HCT116 (cell line): ENCODE data around the gene IL32. TPM values are rescaled to one million over a fixed set of nuclear protein-coding genes. Genes with fewer than 3 reads are reported as not detected.

Experiments used
- ATAC-seq: fragments of 200-7000 bp; cut with Tn5 transposase; 2 replicates; pipeline ENCODE4 v1.9.1; 2020; ENCODE audit warnings: mild to moderate bottlenecking, moderate library complexity
- BruUV-seq: library from RNA; stranded (reverse); fragments of 400-500 nt; replicated peaks from 2 replicates; lab custom pipeline; 2021; lab: Mats Ljungman, UMichigan
- CTCF ChIA-PET: fragments of 300-600 bp; sonication (Branson Sonifier 250); formaldehyde crosslinking; loops from one replicate; lab custom pipeline; 2021; ENCODE audit warnings: antibody characterized with exemption; lab: Charles Lee
- POLR2A ChIA-PET: fragments of 300-600, 350-600 bp; sonication (Branson Sonifier 250); formaldehyde crosslinking; loops from one replicate; lab custom pipeline; 2021; ENCODE audit warnings: antibody characterized with exemption; lab: Charles Lee
- RAD21 ChIA-PET, 2 experiments: fragments of 300-600 bp; sonication (Branson Sonifier 250); formaldehyde crosslinking; loops; one replicate each; lab custom pipeline; 2023; ENCODE audit warnings: low total read pairs in 2 of 2; ENCODE audit not compliant: uncharacterized antibody in 2 of 2, unreplicated experiment in 2 of 2, low non-redundant PET in 1 of 2; lab: Charles Lee
- DNase-seq: peaks from one replicate; pipeline ENCODE4 v3.0.0-alpha.2; 2010; ENCODE audit warnings: low read depth, low spot score
- H2AFZ ChIP-seq: fragments of 200-600 bp; shearing (Covaris generic), sonication (generic); 2 replicates; pipeline ENCODE4 v1.6.1; 2017; ENCODE audit warnings: low read depth, mixed run types, mixed read lengths, antibody characterized with exemption, low read length; ENCODE audit not compliant: poor library complexity, severe bottlenecking
- H3K27ac ChIP-seq: 2 replicates; pipeline ENCODE4 v1.5.1; 2012; ENCODE audit warnings: low read depth, low read length
- H3K27me3 ChIP-seq: fragments of 200-600 bp; sonication (generic); 2 replicates; pipeline ENCODE4 v1.6.1; 2016; ENCODE audit warnings: mixed run types, low read length, mixed read lengths; ENCODE audit not compliant: insufficient read depth
- H3K36me3 ChIP-seq, 2 experiments: fragments of 200-500 bp in 1 of 2; fragments of 200-600 bp in 1 of 2; sonication (Bioruptor generic) in 1 of 2; sonication (generic) in 1 of 2; 2 replicates each; pipeline versions ENCODE4 v1.5.1 to v1.6.1; 2014 to 2016; ENCODE audit warnings: low read length in 2 of 2, inconsistent platforms in 1 of 2, mixed read lengths in 1 of 2, mixed run types in 1 of 2; ENCODE audit not compliant: insufficient read depth in 2 of 2, control insufficient read depth in 1 of 2
- H3K4me1 ChIP-seq, 2 experiments: fragments of 200-600 bp in 1 of 2; sonication (generic) in 1 of 2; 2 replicates each; pipeline versions ENCODE4 v1.5.1 to v1.6.1; 2012 to 2017; ENCODE audit warnings: low read length in 2 of 2, inconsistent platforms in 1 of 2, mild to moderate bottlenecking in 1 of 2, mixed read lengths in 1 of 2, mixed run types in 1 of 2, moderate library complexity in 1 of 2; ENCODE audit not compliant: insufficient read depth in 2 of 2, control insufficient read depth in 1 of 2
- H3K4me2 ChIP-seq: fragments of 200-600 bp; sonication (generic); 2 replicates; pipeline ENCODE4 v1.6.1; 2017; ENCODE audit warnings: mixed run types, low read length, mixed read lengths
- H3K4me3 ChIP-seq, 2 experiments: fragments of 200-600 bp in 1 of 2; sonication (generic) in 1 of 2; replicated peaks in 1 of 2; 2 replicates each; pipeline ENCODE4 v1.5.1; 2011 to 2016; ENCODE audit warnings: low read length in 2 of 2, control low read depth in 1 of 2, low read depth in 1 of 2, mild to moderate bottlenecking in 1 of 2, mixed read lengths in 1 of 2, mixed run types in 1 of 2
- H3K79me2 ChIP-seq: fragments of 200-600 bp; sonication (generic); 2 replicates; pipeline ENCODE4 v1.6.1; 2017; ENCODE audit warnings: mild to moderate bottlenecking, mixed run types, low read length, moderate library complexity, mixed read lengths; ENCODE audit not compliant: insufficient read depth
- H3K9ac ChIP-seq: fragments of 200-600 bp; sonication (generic); 2 replicates; pipeline ENCODE4 v1.6.1; 2016; ENCODE audit warnings: low read length, mixed read lengths
- H3K9me2 ChIP-seq: fragments of 200-600 bp; sonication (generic), shearing (Covaris generic); 2 replicates; pipeline ENCODE4 v1.6.1; 2017; ENCODE audit warnings: mixed run types, mild to moderate bottlenecking, moderate library complexity; ENCODE audit not compliant: insufficient read depth
- H3K9me3 ChIP-seq, 2 experiments: fragments of 200-500 bp in 1 of 2; fragments of 200-600 bp in 1 of 2; sonication (Bioruptor generic) in 1 of 2; sonication (generic) in 1 of 2; 2 replicates each; pipeline ENCODE4 v1.6.1; 2014 to 2017; ENCODE audit warnings: low read length in 2 of 2, mixed read lengths in 2 of 2, inconsistent platforms in 1 of 2, low read depth in 1 of 2, mild to moderate bottlenecking in 1 of 2, mixed run types in 1 of 2, moderate library complexity in 1 of 2; ENCODE audit not compliant: control insufficient read depth in 1 of 2, insufficient read depth in 1 of 2
- H4K20me1 ChIP-seq: fragments of 200-600 bp; sonication (generic), shearing (Covaris generic); 2 replicates; pipeline ENCODE4 v1.6.1; 2017; ENCODE audit warnings: mixed run types, mild to moderate bottlenecking, moderate library complexity; ENCODE audit not compliant: insufficient read depth
- CBX3 ChIP-seq: IDR thresholded peaks from 2 replicates; pipeline ENCODE4 v1.6.1; 2012; ENCODE audit warnings: low read depth
- CEBPB ChIP-seq: IDR thresholded peaks from 2 replicates; pipeline ENCODE4 v1.6.1; 2012; ENCODE audit warnings: low read depth
- EGR1 ChIP-seq: IDR thresholded peaks from 2 replicates; pipeline ENCODE4 v1.6.1; 2012; ENCODE audit warnings: low read depth
- ELF1 ChIP-seq: IDR thresholded peaks from 2 replicates; pipeline ENCODE4 v1.6.1; 2012; ENCODE audit warnings: low read depth, borderline replicate concordance
- EZH2 ChIP-seq: fragments of 200-600 bp; sonication (generic); IDR thresholded peaks from 2 replicates; pipeline ENCODE4 v1.6.1; 2017; ENCODE audit warnings: antibody characterized with exemption, mixed run types
- JUND ChIP-seq: IDR thresholded peaks from 2 replicates; pipeline ENCODE4 v1.6.1; 2012
- POLR2AphosphoS5 ChIP-seq: IDR thresholded peaks from 2 replicates; pipeline ENCODE4 v1.6.1; 2011; ENCODE audit warnings: mild to moderate bottlenecking, low read depth, low read length, moderate library complexity
- RAD21 ChIP-seq: IDR thresholded peaks from 2 replicates; pipeline ENCODE4 v1.6.1; 2012; ENCODE audit warnings: low read depth, mild to moderate bottlenecking
- SIN3A ChIP-seq: IDR thresholded peaks from 2 replicates; pipeline ENCODE4 v1.6.1; 2012; ENCODE audit warnings: low read depth
- SRF ChIP-seq: IDR thresholded peaks from 2 replicates; pipeline ENCODE4 v1.6.1; 2012; ENCODE audit warnings: low read depth
- TCF7L2 ChIP-seq: IDR thresholded peaks from 2 replicates; pipeline ENCODE4 v1.7.0; 2011; ENCODE audit warnings: borderline replicate concordance, inconsistent platforms; ENCODE audit not compliant: insufficient read depth, insufficient read length; ENCODE audit errors: extremely low read depth
- YY1 ChIP-seq: IDR thresholded peaks from 2 replicates; pipeline ENCODE4 v1.6.1; 2011; ENCODE audit warnings: low read length, low read depth, moderate library complexity, mild to moderate bottlenecking; ENCODE audit not compliant: insufficient replicate concordance; ENCODE audit errors: extremely low read depth
- ZFX ChIP-seq: fragments of 450-650 bp; IDR thresholded peaks from 2 replicates; pipeline ENCODE4 v1.6.1; 2017
- ZNF274 ChIP-seq: fragments of 200-500 bp; sonication (Bioruptor generic); IDR thresholded peaks from 2 replicates; pipeline ENCODE4 v1.6.1; 2014; ENCODE audit warnings: mild to moderate bottlenecking, low read depth, low read length, inconsistent platforms
- intact Hi-C: fragments of 100-400 bp; cut with micrococcal nuclease; formaldehyde crosslinking; loops from 2 replicates; pipeline ENCODE4 v1.10.0; 2022
- total RNA-seq: library from RNA; stranded (reverse); gene quantifications from one replicate; pipeline ENCODE4 v1.2.1, GENCODE V29; 2021; ENCODE audit not compliant: unreplicated experiment
- TF ChIP-seq, protein P1 (sequence below), 3 experiments: fragments of 200-600 bp in 1 of 3; sonication (generic) in 1 of 3; IDR thresholded peaks in 2 of 3; conservative IDR thresholded peaks in 1 of 3; 2 replicates each; pipeline ENCODE4 v1.5.1; 2012 to 2017; ENCODE audit warnings: low read depth in 2 of 3, low read length in 2 of 3, antibody characterized with exemption in 1 of 3, borderline replicate concordance in 1 of 3, control low read depth in 1 of 3, mild to moderate bottlenecking in 1 of 3, mixed read lengths in 1 of 3, mixed run types in 1 of 3, moderate library complexity in 1 of 3; ENCODE audit not compliant: insufficient read depth in 1 of 3
- TF ChIP-seq, protein P2 (sequence below): IDR thresholded peaks from 2 replicates; pipeline ENCODE4 v1.6.1; 2011; ENCODE audit warnings: mild to moderate bottlenecking, low read length, moderate library complexity; ENCODE audit not compliant: insufficient replicate concordance; ENCODE audit errors: extremely low read depth
- TF ChIP-seq, protein P3 (sequence below): IDR thresholded peaks from 2 replicates; pipeline ENCODE4 v1.6.1; 2012
- TF ChIP-seq, protein P4 (sequence below): IDR thresholded peaks from 2 replicates; pipeline ENCODE4 v1.6.1; 2012

The IL32 gene
- total RNA-seq, 1 experiment from 2014 or later = 13.7 TPM

DNA sequence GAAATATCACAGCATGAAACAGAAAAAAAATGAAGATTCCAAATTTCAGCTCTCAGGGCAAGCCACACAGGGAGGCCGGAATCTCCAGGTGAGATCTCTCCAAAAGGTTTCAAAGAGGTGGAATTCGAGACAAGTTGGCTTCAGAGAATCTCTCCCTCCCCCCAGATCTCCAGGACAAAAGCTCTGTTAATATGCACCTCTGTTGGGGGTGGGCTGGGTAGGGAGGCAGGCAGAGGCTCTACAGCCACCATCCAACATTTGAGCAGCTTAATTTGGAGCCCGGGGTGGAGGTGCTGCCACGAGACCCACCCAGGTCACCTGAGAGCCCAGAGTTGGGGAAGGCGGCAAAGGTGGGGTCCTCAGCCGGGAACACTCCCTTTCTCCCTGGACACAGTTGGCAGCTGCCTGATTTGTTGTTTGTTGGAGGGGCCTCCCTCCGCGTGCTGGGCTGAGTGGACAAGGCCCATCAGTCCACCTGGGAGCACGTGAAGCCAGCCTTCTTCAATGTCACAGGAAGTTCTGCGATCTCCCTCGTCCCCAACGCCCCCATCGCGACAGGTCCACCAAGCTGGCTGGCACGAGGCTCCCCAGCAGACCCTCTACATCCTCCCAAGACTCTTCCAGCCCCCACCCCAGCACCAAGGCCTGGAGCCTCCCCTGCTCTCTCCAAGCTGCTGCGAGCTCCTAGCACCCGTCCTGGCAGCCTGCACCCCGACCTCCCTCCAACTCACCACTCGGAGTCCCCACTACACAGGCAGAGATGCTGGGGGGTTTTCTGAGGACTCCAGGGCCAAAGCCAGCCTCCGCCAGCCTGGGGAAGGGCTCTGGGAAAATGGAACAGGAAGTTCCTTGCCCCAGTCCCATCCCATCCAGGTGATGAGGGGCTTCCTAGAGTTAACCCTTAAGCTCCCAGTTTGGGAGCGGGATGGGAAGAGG is 33.3 kb downstream of the IL32 start, which contains the start of gene ZSCAN10 (continued):
- no peak for TF ChIP-seq CEBPB

DNA sequence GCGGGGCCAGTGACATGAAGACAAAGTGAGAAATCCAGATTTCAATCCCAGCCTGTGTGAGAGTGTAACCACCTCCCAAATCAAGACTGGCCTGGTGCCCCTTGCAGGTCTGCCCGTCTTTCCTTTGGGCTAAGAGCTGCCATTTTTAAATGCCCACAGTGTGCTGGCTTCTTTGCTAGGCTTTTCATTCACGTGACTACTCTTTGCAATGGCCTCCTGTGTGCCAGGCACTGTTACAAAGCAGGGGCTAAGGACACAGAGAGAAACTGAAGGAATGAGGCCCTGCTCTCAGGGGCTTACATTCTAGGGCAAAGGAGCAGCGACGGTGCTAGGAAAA is 33.9 kb downstream of the IL32 start:
- Histone ChIP-seq H4K20me1 (no peaks in the 10 kb centered on the region), H3K4me3 (no peak overlapping the region), H3K9me3 (no peaks in the 10 kb centered on the region), H3K27ac (no peak overlapping the region), H3K27me3 (no peaks in the 10 kb centered on the region), H3K36me3 (no peaks in the 10 kb centered on the region), H3K4me1 (peaks cover 16 to 28% of the 10 kb centered on the region in 2 experiments), H3K4me2 (peak overlapping the region; percentile 67; the same call in 1 of the 2 replicates), H3K9me2 (no peaks in the 10 kb centered on the region), H3K9ac (no peak overlapping the region), H3K79me2 (no peaks in the 10 kb centered on the region), H2AFZ (no peak overlapping the region)
- ChIA-PET RAD21 (no interaction called here), CTCF (interaction anchor here (3.0 kb wide), 1 partner anchor 30 kb away, joined by 8 read pairs; no protein-coding TSS in a partner anchor), POLR2A (no interaction called here)
- intact Hi-C loops = no loop called here
- no TSS peak for BruUV-seq
- DNase-seq = no peak
- TF ChIP-seq SRF = no peak
- no peak for TF ChIP-seq POLR2AphosphoS5
- no peak for TF ChIP-seq CBX3
- TF ChIP-seq, protein P1, sequence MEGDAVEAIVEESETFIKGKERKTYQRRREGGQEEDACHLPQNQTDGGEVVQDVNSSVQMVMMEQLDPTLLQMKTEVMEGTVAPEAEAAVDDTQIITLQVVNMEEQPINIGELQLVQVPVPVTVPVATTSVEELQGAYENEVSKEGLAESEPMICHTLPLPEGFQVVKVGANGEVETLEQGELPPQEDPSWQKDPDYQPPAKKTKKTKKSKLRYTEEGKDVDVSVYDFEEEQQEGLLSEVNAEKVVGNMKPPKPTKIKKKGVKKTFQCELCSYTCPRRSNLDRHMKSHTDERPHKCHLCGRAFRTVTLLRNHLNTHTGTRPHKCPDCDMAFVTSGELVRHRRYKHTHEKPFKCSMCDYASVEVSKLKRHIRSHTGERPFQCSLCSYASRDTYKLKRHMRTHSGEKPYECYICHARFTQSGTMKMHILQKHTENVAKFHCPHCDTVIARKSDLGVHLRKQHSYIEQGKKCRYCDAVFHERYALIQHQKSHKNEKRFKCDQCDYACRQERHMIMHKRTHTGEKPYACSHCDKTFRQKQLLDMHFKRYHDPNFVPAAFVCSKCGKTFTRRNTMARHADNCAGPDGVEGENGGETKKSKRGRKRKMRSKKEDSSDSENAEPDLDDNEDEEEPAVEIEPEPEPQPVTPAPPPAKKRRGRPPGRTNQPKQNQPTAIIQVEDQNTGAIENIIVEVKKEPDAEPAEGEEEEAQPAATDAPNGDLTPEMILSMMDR (IDR thresholded peaks at IDR 0.05 in 2 of 3, conservative IDR thresholded peaks at IDR 0.05 in 1 of 3; ENCODE audit: borderline replicate concordance in 1 of 3, insufficient read depth in 1 of 3, low read depth in 2 of 3, low read length in 2 of 3) = no peak
- TF ChIP-seq YY1 = no peak
- TF ChIP-seq EGR1 = no peak
- no peak for TF ChIP-seq EZH2
- TF ChIP-seq, protein P2, sequence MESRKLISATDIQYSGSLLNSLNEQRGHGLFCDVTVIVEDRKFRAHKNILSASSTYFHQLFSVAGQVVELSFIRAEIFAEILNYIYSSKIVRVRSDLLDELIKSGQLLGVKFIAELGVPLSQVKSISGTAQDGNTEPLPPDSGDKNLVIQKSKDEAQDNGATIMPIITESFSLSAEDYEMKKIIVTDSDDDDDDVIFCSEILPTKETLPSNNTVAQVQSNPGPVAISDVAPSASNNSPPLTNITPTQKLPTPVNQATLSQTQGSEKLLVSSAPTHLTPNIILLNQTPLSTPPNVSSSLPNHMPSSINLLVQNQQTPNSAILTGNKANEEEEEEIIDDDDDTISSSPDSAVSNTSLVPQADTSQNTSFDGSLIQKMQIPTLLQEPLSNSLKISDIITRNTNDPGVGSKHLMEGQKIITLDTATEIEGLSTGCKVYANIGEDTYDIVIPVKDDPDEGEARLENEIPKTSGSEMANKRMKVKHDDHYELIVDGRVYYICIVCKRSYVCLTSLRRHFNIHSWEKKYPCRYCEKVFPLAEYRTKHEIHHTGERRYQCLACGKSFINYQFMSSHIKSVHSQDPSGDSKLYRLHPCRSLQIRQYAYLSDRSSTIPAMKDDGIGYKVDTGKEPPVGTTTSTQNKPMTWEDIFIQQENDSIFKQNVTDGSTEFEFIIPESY = no peak
- TF ChIP-seq, protein P3, sequence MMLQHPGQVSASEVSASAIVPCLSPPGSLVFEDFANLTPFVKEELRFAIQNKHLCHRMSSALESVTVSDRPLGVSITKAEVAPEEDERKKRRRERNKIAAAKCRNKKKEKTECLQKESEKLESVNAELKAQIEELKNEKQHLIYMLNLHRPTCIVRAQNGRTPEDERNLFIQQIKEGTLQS = no peak
- no peak for TF ChIP-seq ZNF274
- TF ChIP-seq, protein P4, sequence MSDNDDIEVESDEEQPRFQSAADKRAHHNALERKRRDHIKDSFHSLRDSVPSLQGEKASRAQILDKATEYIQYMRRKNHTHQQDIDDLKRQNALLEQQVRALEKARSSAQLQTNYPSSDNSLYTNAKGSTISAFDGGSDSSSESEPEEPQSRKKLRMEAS = no peak
- TF ChIP-seq JUND = no peak
- TF ChIP-seq ZFX = no peak
- TF ChIP-seq RAD21 = no peak
- no peak for TF ChIP-seq SIN3A
- TF ChIP-seq CEBPB = no peak
- TF ChIP-seq ELF1 = no peak
- TF ChIP-seq TCF7L2 = no peak
- no peak for ATAC-seq
